GM12878 (cell line): ENCODE results near the gene ZNF57. TPM values are rescaled to one million over a fixed set of nuclear protein-coding genes. Genes with fewer than 3 reads are reported as not detected.

Experiments
- ATF7 ChIP-seq: fragments of 450-650 bp; IDR thresholded peaks from 2 replicates; pipeline ENCODE4 v1.6.1; 2016; ENCODE audit warnings: low read depth, mild to moderate bottlenecking
- BRCA1 ChIP-seq: IDR thresholded peaks from 2 replicates; pipeline ENCODE4 v1.6.1; 2011; ENCODE audit warnings: low read depth, low read length, improper control_type of control experiment
- CBX3 ChIP-seq: fragments of 200-600 bp; sonication (generic); IDR thresholded peaks from 2 replicates; pipeline ENCODE4 v1.6.1; 2016; ENCODE audit warnings: low read depth, borderline replicate concordance
- RFX5 ChIP-seq: IDR thresholded peaks from 2 replicates; pipeline ENCODE4 v1.6.1; 2011; ENCODE audit warnings: low read depth, low read length, improper control_type of control experiment
- SPI1 ChIP-seq: IDR thresholded peaks from 2 replicates; pipeline ENCODE4 v1.6.1; 2011; ENCODE audit warnings: low read depth, mild to moderate bottlenecking, low read length, moderate library complexity, borderline replicate concordance; ENCODE audit not compliant: insufficient read depth
- polyA plus RNA-seq, 11 experiments: library from polyadenylated mRNA; depleted of rRNA in 4 of 11; unstranded in 6 of 11; stranded (reverse) in 5 of 11; fragments of >200 nt; fragmentation: Nextera tagmentation in 4 of 11; fragmentation: Illumina TruSeq in 1 of 11; extraction: Ambion mirVana in 4 of 11; extraction: Trizol in 1 of 11; gene quantifications; 1 replicate in 1 of 11; 2 replicates in 10 of 11; pipeline versions ENCODE4 v1.2.1 to v1.2.3, GENCODE V29; 2011 to 2016; ENCODE audit warnings: inconsistent platforms in 2 of 11, missing spikeins in 2 of 11, low read depth in 1 of 11
- total RNA-seq, 4 experiments: library from RNA; depleted of rRNA in 3 of 4; stranded (reverse); fragments of >200 nt in 3 of 4; fragmentation: Illumina TruSeq in 1 of 4; extraction: Trizol in 1 of 4; gene quantifications; 2 replicates each; pipeline versions ENCODE4 v1.2.1 to v1.2.3, GENCODE V29; 2013 to 2021
- TF ChIP-seq, protein P1 (sequence below): IDR thresholded peaks from 2 replicates; pipeline ENCODE4 v1.6.1; 2012; ENCODE audit warnings: mild to moderate bottlenecking, low read depth, low read length
- TF ChIP-seq, protein P2 (sequence below): fragments of 450-650 bp; formaldehyde crosslinking; IDR thresholded peaks from 2 replicates; pipeline ENCODE4 v1.4.0; 2022; ENCODE audit warnings: mild to moderate bottlenecking, moderate library complexity
- TF ChIP-seq, protein P3 (sequence below): IDR thresholded peaks from 2 replicates; pipeline ENCODE4 v1.6.1; 2012; ENCODE audit warnings: improper control_type of control experiment, low read depth, low read length; ENCODE audit not compliant: insufficient replicate concordance
- TF ChIP-seq, protein P4 (sequence below): fragments of 450-650 bp; formaldehyde crosslinking; IDR thresholded peaks from 2 replicates; pipeline ENCODE4 v1.4.0; 2020; ENCODE audit warnings: mild to moderate bottlenecking, moderate library complexity

The ZNF57 gene
- total and polyA plus RNA-seq, 10 of the 15 experiments (the other 5 are each of a cell fraction or from before 2014, with no cell fraction given): 2.7 to 8.9 (median 5.8) TPM

DNA sequence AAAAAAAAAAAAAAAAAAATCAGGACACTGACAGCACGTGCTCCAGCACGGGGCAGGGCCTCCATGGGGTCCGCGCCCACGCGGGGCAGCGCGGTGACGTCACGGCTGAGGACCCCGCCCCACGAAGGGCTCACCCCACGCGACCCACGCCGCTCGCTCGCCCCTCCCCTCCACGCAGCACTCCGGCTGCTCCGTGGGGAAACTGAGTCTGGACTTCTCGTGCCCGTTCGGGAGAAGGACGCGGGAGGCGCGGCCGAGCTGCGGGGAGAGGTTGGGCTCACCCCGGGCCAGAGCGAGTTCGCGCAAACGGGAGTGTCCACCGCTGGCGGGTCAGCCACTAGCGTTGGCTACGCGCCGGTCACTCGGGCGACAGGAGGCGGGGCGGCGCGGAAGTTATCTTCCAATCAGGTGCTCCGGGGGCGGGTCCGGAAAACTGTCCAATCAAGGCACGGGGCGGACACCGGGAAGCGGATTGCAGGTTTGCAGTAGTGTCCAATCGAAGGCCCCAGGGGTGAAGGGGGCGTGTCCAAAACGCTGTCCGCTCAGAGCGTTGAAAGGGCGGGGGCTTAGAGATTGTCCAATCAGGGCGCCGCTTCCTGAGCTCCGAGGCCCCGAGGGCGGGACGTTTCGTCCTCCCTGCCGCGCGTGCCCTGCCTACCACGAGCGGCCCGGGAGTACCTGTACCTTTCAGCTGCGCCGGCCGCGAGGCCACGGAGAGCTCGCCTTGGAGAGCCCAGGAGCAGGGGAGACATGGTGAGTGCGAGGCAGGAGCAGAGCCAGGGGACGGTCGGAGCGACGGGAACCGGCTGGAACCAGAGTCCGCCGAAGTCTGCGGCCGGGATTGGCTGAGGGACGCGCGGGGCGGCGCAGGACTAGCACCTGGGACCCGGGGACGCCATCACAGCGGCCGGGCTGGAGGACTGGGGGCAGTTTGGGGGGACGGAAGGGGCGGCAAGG is at the start of gene ZNF57 (continued):
- TF ChIP-seq, protein P1, sequence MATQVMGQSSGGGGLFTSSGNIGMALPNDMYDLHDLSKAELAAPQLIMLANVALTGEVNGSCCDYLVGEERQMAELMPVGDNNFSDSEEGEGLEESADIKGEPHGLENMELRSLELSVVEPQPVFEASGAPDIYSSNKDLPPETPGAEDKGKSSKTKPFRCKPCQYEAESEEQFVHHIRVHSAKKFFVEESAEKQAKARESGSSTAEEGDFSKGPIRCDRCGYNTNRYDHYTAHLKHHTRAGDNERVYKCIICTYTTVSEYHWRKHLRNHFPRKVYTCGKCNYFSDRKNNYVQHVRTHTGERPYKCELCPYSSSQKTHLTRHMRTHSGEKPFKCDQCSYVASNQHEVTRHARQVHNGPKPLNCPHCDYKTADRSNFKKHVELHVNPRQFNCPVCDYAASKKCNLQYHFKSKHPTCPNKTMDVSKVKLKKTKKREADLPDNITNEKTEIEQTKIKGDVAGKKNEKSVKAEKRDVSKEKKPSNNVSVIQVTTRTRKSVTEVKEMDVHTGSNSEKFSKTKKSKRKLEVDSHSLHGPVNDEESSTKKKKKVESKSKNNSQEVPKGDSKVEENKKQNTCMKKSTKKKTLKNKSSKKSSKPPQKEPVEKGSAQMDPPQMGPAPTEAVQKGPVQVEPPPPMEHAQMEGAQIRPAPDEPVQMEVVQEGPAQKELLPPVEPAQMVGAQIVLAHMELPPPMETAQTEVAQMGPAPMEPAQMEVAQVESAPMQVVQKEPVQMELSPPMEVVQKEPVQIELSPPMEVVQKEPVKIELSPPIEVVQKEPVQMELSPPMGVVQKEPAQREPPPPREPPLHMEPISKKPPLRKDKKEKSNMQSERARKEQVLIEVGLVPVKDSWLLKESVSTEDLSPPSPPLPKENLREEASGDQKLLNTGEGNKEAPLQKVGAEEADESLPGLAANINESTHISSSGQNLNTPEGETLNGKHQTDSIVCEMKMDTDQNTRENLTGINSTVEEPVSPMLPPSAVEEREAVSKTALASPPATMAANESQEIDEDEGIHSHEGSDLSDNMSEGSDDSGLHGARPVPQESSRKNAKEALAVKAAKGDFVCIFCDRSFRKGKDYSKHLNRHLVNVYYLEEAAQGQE: no peak
- TF ChIP-seq BRCA1 (no peak), SPI1 (no peak), RFX5 (peak; percentile 44; the same call in 1 of the 2 replicates), CBX3 (no peak), ATF7 (no peak)
- TF ChIP-seq, protein P2, sequence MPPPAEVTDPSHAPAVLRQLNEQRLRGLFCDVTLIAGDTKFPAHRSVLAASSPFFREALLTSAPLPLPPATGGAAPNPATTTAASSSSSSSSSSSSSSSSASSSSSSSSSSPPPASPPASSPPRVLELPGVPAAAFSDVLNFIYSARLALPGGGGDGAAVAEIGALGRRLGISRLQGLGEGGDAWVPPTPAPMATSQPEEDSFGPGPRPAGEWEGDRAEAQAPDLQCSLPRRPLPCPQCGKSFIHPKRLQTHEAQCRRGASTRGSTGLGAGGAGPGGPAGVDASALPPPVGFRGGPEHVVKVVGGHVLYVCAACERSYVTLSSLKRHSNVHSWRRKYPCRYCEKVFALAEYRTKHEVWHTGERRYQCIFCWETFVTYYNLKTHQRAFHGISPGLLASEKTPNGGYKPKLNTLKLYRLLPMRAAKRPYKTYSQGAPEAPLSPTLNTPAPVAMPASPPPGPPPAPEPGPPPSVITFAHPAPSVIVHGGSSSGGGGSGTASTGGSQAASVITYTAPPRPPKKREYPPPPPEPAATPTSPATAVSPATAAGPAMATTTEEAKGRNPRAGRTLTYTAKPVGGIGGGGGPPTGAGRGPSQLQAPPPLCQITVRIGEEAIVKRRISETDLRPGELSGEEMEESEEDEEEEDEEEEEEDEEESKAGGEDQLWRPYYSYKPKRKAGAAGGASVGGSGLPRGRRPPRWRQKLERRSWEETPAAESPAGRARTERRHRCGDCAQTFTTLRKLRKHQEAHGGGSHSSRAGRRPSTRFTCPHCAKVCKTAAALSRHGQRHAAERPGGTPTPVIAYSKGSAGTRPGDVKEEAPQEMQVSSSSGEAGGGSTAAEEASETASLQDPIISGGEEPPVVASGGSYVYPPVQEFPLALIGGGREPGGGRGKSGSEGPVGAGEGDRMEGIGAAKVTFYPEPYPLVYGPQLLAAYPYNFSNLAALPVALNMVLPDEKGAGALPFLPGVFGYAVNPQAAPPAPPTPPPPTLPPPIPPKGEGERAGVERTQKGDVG (CRISPR knock-in tag): no peak
- TF ChIP-seq, protein P3, sequence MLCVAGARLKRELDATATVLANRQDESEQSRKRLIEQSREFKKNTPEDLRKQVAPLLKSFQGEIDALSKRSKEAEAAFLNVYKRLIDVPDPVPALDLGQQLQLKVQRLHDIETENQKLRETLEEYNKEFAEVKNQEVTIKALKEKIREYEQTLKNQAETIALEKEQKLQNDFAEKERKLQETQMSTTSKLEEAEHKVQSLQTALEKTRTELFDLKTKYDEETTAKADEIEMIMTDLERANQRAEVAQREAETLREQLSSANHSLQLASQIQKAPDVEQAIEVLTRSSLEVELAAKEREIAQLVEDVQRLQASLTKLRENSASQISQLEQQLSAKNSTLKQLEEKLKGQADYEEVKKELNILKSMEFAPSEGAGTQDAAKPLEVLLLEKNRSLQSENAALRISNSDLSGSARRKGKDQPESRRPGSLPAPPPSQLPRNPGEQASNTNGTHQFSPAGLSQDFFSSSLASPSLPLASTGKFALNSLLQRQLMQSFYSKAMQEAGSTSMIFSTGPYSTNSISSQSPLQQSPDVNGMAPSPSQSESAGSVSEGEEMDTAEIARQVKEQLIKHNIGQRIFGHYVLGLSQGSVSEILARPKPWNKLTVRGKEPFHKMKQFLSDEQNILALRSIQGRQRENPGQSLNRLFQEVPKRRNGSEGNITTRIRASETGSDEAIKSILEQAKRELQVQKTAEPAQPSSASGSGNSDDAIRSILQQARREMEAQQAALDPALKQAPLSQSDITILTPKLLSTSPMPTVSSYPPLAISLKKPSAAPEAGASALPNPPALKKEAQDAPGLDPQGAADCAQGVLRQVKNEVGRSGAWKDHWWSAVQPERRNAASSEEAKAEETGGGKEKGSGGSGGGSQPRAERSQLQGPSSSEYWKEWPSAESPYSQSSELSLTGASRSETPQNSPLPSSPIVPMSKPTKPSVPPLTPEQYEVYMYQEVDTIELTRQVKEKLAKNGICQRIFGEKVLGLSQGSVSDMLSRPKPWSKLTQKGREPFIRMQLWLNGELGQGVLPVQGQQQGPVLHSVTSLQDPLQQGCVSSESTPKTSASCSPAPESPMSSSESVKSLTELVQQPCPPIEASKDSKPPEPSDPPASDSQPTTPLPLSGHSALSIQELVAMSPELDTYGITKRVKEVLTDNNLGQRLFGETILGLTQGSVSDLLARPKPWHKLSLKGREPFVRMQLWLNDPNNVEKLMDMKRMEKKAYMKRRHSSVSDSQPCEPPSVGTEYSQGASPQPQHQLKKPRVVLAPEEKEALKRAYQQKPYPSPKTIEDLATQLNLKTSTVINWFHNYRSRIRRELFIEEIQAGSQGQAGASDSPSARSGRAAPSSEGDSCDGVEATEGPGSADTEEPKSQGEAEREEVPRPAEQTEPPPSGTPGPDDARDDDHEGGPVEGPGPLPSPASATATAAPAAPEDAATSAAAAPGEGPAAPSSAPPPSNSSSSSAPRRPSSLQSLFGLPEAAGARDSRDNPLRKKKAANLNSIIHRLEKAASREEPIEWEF: no peak
- TF ChIP-seq, protein P4, sequence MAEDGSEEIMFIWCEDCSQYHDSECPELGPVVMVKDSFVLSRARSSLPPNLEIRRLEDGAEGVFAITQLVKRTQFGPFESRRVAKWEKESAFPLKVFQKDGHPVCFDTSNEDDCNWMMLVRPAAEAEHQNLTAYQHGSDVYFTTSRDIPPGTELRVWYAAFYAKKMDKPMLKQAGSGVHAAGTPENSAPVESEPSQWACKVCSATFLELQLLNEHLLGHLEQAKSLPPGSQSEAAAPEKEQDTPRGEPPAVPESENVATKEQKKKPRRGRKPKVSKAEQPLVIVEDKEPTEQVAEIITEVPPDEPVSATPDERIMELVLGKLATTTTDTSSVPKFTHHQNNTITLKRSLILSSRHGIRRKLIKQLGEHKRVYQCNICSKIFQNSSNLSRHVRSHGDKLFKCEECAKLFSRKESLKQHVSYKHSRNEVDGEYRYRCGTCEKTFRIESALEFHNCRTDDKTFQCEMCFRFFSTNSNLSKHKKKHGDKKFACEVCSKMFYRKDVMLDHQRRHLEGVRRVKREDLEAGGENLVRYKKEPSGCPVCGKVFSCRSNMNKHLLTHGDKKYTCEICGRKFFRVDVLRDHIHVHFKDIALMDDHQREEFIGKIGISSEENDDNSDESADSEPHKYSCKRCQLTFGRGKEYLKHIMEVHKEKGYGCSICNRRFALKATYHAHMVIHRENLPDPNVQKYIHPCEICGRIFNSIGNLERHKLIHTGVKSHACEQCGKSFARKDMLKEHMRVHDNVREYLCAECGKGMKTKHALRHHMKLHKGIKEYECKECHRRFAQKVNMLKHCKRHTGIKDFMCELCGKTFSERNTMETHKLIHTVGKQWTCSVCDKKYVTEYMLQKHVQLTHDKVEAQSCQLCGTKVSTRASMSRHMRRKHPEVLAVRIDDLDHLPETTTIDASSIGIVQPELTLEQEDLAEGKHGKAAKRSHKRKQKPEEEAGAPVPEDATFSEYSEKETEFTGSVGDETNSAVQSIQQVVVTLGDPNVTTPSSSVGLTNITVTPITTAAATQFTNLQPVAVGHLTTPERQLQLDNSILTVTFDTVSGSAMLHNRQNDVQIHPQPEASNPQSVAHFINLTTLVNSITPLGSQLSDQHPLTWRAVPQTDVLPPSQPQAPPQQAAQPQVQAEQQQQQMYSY (CRISPR knock-in tag): no peak
